SK-N-SH treated with all-trans-retinoic acid at 6 μM for 48 hours (cell line): ENCODE results near the gene IMMP2L.

ENCODE experiments used
- ATAC-seq: fragments of 200-7000 bp; cut with Tn5 transposase; 3 replicates; pipeline ENCODE4 v1.9.1; 2020; ENCODE audit warnings: mild to moderate bottlenecking, moderate library complexity
- ARNTL ChIP-seq: fragments of 450-650 bp; formaldehyde crosslinking; IDR thresholded peaks from 2 replicates; pipeline ENCODE4 v1.5.0; 2020; ENCODE audit warnings: low read depth, mild to moderate bottlenecking, moderate library complexity, borderline replicate concordance
- BACH2 ChIP-seq: fragments of 250-450 bp; sonication (Bioruptor Pico); IDR thresholded peaks from 2 replicates; pipeline ENCODE4 v1.9.0; 2021; ENCODE audit warnings: mild to moderate bottlenecking, borderline replicate concordance
- CSDC2 ChIP-seq: fragments of 250-450 bp; sonication (Bioruptor Pico); IDR thresholded peaks from 2 replicates; pipeline ENCODE4 v1.5.0; 2020; ENCODE audit warnings: mild to moderate bottlenecking, moderate library complexity
- ESRRG ChIP-seq: fragments of 250-450 bp; sonication (Bioruptor Pico); IDR thresholded peaks from 2 replicates; pipeline ENCODE4 v1.6.1; 2021; ENCODE audit warnings: mild to moderate bottlenecking
- GLIS3 ChIP-seq: fragments of 250-450 bp; sonication (Bioruptor Pico); IDR thresholded peaks from 2 replicates; pipeline ENCODE4 v1.5.0; 2020; ENCODE audit warnings: mild to moderate bottlenecking, moderate library complexity
- ISL1 ChIP-seq: fragments of 250-450 bp; sonication (Bioruptor Pico); IDR thresholded peaks from 2 replicates; pipeline ENCODE4 v2.1.2; 2022; ENCODE audit warnings: mild to moderate bottlenecking, moderate library complexity
- OSR1 ChIP-seq: fragments of 250-450 bp; sonication (Bioruptor Pico); IDR thresholded peaks from 2 replicates; pipeline ENCODE4 v1.8.0; 2022; ENCODE audit warnings: moderate library complexity, mild to moderate bottlenecking, inconsistent platforms
- PPARA ChIP-seq: fragments of 250-450 bp; sonication (Bioruptor Pico); IDR thresholded peaks from 2 replicates; pipeline ENCODE4 v1.5.0; 2020; ENCODE audit warnings: mild to moderate bottlenecking, borderline replicate concordance
- RARB ChIP-seq: fragments of 250-450 bp; sonication (Bioruptor Pico); IDR thresholded peaks from 2 replicates; pipeline ENCODE4 v1.8.0; 2021; ENCODE audit warnings: mild to moderate bottlenecking, moderate library complexity
- SNAI2 ChIP-seq: fragments of 250-450 bp; sonication (Bioruptor Pico); IDR thresholded peaks from 2 replicates; pipeline ENCODE4 v1.5.0; 2020; ENCODE audit warnings: mild to moderate bottlenecking, moderate library complexity
- TCF4 ChIP-seq: fragments of 250-450 bp; sonication (Bioruptor Pico); IDR thresholded peaks from 2 replicates; pipeline ENCODE4 v1.8.0; 2021; ENCODE audit warnings: mild to moderate bottlenecking, moderate library complexity, borderline replicate concordance
- TOX ChIP-seq: fragments of 250-450 bp; sonication (Bioruptor Pico); IDR thresholded peaks from 2 replicates; pipeline ENCODE4 v1.8.0; 2021; ENCODE audit warnings: mild to moderate bottlenecking, moderate library complexity, borderline replicate concordance
- ZC3H10 ChIP-seq: fragments of 250-450 bp; sonication (Bioruptor Pico); IDR thresholded peaks from 2 replicates; pipeline ENCODE4 v1.5.1; 2021; ENCODE audit warnings: mild to moderate bottlenecking, moderate library complexity
- ZFP30 ChIP-seq: fragments of 450-650 bp; formaldehyde crosslinking; IDR thresholded peaks from 2 replicates; pipeline ENCODE4 v1.5.0; 2022; ENCODE audit warnings: mild to moderate bottlenecking, moderate library complexity
- ZNF565 ChIP-seq: fragments of 450-650 bp; formaldehyde crosslinking; conservative IDR thresholded peaks from 2 replicates; pipeline ENCODE4 v1.5.0; 2020; ENCODE audit warnings: low read depth, mild to moderate bottlenecking, moderate library complexity
- ZNF70 ChIP-seq: fragments of 450-650 bp; formaldehyde crosslinking; IDR thresholded peaks from 2 replicates; pipeline ENCODE4 v1.5.0; 2020; ENCODE audit warnings: mild to moderate bottlenecking, moderate library complexity
- ZNF8 ChIP-seq: fragments of 450-650 bp; formaldehyde crosslinking; IDR thresholded peaks from 2 replicates; pipeline ENCODE4 v1.5.0; 2020; ENCODE audit warnings: mild to moderate bottlenecking, moderate library complexity
- TF ChIP-seq, protein P1 (sequence below): fragments of 250-450 bp; sonication (Bioruptor Pico); IDR thresholded peaks from 2 replicates; pipeline ENCODE4 v1.5.0; 2020; ENCODE audit warnings: mild to moderate bottlenecking, moderate library complexity
- TF ChIP-seq, protein P2 (sequence below): fragments of 250-450 bp; sonication (Bioruptor Pico); IDR thresholded peaks from 2 replicates; pipeline ENCODE4 v1.8.0; 2021; ENCODE audit warnings: low read depth, mild to moderate bottlenecking, moderate library complexity, borderline replicate concordance
- TF ChIP-seq, protein P3 (sequence below): fragments of 250-450 bp; sonication (Bioruptor Pico); IDR thresholded peaks from 2 replicates; pipeline ENCODE4 v1.5.1; 2020; ENCODE audit warnings: low read depth, mild to moderate bottlenecking, moderate library complexity
- TF ChIP-seq, protein P4 (sequence below): fragments of 250-450 bp; sonication (Bioruptor Pico); IDR thresholded peaks from 2 replicates; pipeline ENCODE4 v1.8.0; 2020; ENCODE audit warnings: mild to moderate bottlenecking, moderate library complexity, borderline replicate concordance
- TF ChIP-seq, protein P5 (sequence below): fragments of 250-450 bp; sonication (Bioruptor Pico); IDR thresholded peaks from 2 replicates; pipeline ENCODE4 v1.5.1; 2021; ENCODE audit warnings: mild to moderate bottlenecking, moderate library complexity

The IMMP2L gene

DNA sequence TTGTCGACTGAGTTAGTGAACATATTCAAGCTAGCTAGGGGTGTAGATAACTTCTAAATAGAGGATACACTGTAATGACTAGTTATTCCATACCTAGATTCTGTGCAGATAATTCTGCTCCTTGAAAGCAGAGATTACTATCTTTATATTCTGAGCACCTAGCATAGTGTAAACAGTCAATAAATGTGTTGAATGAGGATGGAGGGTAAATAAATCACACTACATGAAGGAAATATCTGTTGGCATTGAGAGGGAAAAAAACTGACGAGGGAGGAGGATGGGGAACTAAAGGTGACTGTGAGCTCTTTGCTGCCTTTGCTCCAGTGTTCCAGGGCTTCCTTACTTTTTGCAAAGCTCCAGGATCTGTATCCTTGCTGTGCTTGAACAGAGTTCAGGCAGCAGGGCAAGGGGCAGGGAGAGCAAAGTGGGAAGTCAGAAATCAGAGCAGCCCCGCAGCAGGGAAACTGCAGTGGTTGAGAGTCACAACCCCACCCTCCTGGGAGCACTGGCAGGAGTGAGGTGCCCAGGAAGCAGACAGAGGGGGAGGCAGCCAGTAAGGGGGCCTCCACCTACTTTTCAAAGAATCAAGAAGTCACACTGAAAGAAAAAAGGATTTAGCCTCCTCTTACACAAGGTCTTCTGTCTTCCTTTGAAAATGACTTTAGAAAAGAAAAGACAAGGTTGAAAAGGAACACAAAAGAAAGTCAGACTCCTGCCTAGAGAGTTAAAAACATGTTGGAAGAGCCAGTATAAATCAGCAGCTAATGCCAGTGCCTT lies 543.1 kb downstream of the IMMP2L start (continued):
- TF ChIP-seq, protein P1, sequence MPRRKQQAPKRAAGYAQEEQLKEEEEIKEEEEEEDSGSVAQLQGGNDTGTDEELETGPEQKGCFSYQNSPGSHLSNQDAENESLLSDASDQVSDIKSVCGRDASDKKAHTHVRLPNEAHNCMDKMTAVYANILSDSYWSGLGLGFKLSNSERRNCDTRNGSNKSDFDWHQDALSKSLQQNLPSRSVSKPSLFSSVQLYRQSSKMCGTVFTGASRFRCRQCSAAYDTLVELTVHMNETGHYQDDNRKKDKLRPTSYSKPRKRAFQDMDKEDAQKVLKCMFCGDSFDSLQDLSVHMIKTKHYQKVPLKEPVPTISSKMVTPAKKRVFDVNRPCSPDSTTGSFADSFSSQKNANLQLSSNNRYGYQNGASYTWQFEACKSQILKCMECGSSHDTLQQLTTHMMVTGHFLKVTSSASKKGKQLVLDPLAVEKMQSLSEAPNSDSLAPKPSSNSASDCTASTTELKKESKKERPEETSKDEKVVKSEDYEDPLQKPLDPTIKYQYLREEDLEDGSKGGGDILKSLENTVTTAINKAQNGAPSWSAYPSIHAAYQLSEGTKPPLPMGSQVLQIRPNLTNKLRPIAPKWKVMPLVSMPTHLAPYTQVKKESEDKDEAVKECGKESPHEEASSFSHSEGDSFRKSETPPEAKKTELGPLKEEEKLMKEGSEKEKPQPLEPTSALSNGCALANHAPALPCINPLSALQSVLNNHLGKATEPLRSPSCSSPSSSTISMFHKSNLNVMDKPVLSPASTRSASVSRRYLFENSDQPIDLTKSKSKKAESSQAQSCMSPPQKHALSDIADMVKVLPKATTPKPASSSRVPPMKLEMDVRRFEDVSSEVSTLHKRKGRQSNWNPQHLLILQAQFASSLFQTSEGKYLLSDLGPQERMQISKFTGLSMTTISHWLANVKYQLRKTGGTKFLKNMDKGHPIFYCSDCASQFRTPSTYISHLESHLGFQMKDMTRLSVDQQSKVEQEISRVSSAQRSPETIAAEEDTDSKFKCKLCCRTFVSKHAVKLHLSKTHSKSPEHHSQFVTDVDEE (CRISPR knock-in tag) = no peak
- TF ChIP-seq ZFP30 (CRISPR knock-in tag) = no peak
- no peak for TF ChIP-seq RARB (CRISPR knock-in tag)
- no peak for TF ChIP-seq ISL1 (CRISPR knock-in tag)

DNA sequence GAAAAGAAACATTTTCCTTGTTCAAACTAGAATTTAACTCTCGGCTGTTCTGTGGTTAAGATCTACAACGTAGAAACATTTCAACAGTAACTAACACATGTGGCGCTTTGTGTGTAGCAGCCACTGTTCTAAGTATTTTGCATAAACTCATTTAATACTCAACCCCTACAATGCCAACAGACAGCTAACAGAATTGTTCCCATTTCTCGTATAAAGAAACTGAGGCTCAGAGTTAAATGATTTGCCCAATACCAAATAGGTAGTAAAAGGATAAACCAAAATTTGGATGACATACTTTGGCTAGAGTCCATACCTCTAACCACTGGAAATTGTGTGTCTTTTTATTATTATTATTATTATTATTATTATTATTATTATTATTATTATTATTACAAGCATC lies 543.8 kb downstream of the IMMP2L start:
- no peak for ATAC-seq
- TF ChIP-seq ARNTL (CRISPR knock-in tag) (no peak), ZNF8 (CRISPR knock-in tag) (no peak), ZC3H10 (CRISPR knock-in tag) (no peak), BACH2 (no peak), GLIS3 (CRISPR knock-in tag) (no peak), OSR1 (CRISPR knock-in tag) (no peak), PPARA (CRISPR knock-in tag) (no peak), ZFP30 (CRISPR knock-in tag) (no peak), ESRRG (CRISPR knock-in tag) (no peak), TOX (CRISPR knock-in tag) (no peak), ZNF70 (CRISPR knock-in tag) (no peak)
- TF ChIP-seq, protein P2, sequence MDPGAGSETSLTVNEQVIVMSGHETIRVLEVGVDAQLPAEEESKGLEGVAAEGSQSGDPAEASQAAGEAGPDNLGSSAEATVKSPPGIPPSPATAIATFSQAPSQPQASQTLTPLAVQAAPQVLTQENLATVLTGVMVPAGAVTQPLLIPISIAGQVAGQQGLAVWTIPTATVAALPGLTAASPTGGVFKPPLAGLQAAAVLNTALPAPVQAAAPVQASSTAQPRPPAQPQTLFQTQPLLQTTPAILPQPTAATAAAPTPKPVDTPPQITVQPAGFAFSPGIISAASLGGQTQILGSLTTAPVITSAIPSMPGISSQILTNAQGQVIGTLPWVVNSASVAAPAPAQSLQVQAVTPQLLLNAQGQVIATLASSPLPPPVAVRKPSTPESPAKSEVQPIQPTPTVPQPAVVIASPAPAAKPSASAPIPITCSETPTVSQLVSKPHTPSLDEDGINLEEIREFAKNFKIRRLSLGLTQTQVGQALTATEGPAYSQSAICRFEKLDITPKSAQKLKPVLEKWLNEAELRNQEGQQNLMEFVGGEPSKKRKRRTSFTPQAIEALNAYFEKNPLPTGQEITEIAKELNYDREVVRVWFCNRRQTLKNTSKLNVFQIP = no peak
- TF ChIP-seq, protein P3, sequence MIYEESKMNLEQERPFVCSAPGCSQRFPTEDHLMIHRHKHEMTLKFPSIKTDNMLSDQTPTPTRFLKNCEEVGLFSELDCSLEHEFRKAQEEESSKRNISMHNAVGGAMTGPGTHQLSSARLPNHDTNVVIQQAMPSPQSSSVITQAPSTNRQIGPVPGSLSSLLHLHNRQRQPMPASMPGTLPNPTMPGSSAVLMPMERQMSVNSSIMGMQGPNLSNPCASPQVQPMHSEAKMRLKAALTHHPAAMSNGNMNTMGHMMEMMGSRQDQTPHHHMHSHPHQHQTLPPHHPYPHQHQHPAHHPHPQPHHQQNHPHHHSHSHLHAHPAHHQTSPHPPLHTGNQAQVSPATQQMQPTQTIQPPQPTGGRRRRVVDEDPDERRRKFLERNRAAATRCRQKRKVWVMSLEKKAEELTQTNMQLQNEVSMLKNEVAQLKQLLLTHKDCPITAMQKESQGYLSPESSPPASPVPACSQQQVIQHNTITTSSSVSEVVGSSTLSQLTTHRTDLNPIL (CRISPR knock-in tag) = no peak
- TF ChIP-seq, protein P4, sequence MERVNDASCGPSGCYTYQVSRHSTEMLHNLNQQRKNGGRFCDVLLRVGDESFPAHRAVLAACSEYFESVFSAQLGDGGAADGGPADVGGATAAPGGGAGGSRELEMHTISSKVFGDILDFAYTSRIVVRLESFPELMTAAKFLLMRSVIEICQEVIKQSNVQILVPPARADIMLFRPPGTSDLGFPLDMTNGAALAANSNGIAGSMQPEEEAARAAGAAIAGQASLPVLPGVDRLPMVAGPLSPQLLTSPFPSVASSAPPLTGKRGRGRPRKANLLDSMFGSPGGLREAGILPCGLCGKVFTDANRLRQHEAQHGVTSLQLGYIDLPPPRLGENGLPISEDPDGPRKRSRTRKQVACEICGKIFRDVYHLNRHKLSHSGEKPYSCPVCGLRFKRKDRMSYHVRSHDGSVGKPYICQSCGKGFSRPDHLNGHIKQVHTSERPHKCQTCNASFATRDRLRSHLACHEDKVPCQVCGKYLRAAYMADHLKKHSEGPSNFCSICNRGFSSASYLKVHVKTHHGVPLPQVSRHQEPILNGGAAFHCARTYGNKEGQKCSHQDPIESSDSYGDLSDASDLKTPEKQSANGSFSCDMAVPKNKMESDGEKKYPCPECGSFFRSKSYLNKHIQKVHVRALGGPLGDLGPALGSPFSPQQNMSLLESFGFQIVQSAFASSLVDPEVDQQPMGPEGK = no peak
- TF ChIP-seq, protein P5, sequence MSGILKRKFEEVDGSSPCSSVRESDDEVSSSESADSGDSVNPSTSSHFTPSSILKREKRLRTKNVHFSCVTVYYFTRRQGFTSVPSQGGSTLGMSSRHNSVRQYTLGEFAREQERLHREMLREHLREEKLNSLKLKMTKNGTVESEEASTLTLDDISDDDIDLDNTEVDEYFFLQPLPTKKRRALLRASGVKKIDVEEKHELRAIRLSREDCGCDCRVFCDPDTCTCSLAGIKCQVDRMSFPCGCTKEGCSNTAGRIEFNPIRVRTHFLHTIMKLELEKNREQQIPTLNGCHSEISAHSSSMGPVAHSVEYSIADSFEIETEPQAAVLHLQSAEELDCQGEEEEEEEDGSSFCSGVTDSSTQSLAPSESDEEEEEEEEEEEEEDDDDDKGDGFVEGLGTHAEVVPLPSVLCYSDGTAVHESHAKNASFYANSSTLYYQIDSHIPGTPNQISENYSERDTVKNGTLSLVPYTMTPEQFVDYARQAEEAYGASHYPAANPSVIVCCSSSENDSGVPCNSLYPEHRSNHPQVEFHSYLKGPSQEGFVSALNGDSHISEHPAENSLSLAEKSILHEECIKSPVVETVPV (CRISPR knock-in tag) = no peak

DNA sequence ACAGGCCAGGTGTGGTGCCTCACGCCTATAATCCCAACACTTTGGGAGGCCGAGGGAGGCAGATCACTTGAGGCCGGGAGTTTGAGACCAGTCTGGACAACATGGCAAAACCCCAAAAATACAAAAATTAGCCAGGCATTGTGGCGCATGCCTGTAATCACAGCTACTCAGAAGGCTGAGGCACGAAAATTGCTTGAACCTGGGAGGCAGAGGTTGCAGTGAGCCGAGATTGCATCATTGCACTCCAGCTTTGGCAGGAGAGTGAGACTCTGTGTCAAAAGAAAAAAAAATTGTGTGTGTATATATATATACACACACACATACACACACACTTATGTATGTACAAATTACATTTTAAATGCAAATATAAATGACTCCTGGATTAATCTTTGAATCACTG lies 548.2 kb downstream of the IMMP2L start:
- no peak for ATAC-seq
- TF ChIP-seq BACH2 (no peak), ZFP30 (CRISPR knock-in tag) (no peak), GLIS3 (CRISPR knock-in tag) (no peak), TCF4 (no peak), ZNF8 (CRISPR knock-in tag) (no peak), ZNF70 (CRISPR knock-in tag) (no peak), SNAI2 (CRISPR knock-in tag) (no peak), TOX (CRISPR knock-in tag) (no peak), ISL1 (CRISPR knock-in tag) (no peak), CSDC2 (CRISPR knock-in tag) (no peak), ZNF565 (CRISPR knock-in tag) (no peak), RARB (CRISPR knock-in tag) (no peak)
- TF ChIP-seq, protein P5 (CRISPR knock-in tag) = no peak
- TF ChIP-seq, protein P3 (CRISPR knock-in tag) = no peak
- TF ChIP-seq, protein P1 (CRISPR knock-in tag) = no peak
